DMS153 (cell line): ENCODE measurements around the gene MEOX2.

Source experiments
- DNase-seq: peaks from one replicate; lab custom pipeline; 2025; lab: John Stamatoyannopoulos, UW

MEOX2 gene

DNA sequence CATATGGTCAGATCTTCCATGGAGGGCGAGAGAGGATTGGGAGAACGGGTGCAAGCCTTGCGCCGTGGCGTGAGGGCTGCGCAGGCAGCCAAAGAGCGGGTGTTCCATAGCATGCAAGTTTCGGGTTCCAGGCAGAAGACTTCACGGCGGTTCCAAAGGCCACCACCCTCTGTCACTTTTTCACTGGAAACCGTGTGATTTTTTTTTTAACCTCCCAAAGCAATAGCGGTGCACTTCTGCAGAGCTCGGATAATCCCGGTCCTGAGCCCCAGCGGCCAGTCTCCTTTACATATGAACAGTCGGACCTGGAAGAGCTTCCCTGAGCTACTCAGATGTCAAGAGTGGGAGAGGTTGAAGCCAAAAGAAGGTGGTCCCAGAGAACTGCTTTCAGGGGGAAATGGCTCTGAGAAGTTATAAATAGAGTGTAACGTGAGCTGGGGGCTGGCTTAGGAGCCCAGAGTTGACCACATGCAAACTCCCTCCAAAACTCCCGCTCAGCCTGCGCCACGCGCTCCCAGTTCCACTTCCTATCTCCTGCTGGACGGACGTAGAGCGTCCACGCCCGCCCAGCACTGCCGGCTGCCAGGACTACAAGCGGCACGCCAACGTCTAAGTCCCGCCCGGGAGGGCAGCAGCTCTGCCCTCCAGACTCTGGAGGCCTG lies at the start of gene MEOX2:
Gene MEOX2, minus strand, starts transcription at position 389 of the 662 bp plus-strand sequence. Its CDS starts 281 bp downstream, at position 108.
- DNase-seq: no peak

DNA sequence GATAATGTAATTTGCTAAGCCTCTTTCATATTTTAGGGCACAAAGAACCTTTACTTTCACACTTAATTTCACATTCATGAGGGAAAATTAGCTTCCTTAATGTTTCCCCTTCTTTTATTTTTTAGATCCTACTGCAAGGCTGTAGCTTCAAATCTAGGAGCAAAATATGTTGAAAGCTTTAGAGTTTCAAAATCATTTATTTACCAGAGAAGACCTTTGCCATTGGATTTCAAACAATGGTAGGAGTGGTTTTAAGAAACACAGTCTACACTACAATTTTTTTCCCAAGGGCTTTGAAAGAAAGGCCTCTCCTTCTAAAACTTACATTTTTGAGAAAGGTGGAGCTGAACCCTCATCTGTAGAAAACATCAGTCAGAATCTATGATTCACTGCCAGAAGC lies 43.3 kb upstream of the MEOX2 start:
- no peak for DNase-seq

DNA sequence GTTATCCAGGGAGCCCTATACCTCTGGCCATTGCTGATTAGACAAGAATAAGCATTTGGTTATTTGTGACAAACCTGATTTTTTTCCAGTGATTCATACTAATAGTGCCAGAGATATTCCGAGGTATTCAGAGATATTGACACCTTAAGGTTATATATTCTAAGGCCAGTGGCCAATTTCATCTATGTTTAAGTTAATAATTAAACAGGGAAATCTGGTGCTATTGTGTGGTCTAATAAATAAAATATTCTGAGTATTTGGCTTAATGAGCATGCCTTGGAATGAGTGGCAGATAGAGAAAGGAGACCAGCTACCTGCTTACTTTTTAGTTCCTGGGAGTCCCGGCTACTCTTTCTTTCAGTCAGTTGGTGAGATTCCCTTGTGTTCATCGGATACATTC lies 38.6 kb upstream of the MEOX2 start:
- DNase-seq: no peak

DNA sequence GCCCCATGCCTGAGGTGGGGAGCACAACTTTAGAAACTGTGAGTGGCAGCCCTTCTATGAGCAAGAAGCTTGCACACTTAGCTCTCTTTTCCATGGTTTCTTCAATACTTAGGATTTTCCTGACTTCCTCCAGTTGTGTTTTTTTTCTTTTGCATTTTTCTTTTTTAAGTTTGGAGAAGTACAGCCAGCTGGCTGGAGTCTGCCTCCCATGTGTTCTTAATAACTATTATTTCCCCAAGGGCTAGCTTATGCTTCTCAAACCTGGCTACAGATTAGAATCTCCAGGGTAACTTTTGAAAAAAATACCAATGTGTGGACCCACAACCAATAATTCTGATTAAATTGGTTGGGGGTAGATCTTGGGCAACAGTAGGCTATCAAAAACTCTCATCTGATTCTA lies 37.4 kb upstream of the MEOX2 start:
- DNase-seq: no peak

DNA sequence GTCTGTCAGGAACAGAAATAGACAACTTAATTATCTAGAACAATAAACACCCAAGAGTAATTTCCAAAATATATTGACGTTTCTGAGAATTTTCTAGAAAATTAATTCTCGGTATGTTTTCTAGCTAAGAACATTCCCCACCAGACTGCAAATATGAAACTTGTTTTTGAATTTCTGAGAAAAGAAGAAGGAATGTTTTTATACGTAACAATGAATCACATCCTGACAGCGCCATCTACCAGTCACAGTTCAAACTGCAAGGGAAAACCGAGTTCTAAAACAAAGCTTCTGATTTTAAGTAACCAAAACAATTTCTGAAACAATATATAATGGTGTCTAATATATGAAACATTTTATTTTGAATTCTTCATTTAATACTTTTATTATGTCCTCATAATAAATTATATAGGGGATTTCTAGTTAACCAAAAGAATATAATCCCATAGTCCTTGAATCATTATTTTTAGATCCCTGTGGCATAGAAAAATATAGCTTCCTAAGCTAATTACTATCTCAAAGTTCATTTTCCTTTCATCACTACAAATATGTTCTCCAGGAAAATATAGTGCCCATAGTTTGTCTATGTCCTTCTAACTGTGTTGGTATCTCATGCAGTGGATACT lies 34.5 kb upstream of the MEOX2 start:
- peak; percentile 14 for DNase-seq

DNA sequence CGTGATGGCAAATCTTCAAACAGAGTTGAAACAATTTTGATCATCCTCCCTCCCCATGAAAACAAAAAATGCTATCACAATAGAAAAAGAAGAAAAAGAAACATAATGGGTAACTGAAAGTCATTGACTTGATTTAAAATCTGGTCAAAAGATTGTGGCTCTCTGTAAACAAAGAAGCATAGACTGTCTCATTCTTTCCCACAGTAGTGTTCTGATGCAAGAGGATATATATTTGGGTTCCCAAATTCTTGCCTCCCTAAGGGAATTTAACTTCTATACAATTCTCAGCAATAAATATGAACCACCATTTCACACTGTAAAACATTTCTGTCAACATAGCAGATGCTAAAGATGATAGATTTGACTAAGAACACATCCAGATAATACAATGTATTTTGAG lies 32.8 kb upstream of the MEOX2 start:
- DNase-seq: no peak

DNA sequence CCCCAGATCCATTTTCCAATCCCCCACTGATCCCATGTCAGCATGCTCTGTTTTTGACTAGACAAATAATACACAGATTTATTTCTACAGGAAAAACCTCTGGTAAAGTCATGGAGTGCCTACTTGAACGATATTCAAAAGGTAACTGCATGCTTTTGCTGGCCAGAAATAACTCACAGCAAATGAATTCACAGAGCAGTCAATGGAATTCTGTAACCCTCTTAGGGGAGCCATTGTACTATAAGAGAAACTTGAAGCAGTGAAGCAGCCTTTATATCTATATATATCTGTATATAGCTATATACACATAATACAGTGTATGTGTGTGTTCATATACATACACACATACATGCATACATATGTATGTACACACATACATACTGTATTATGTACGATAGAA lies 29.0 kb upstream of the MEOX2 start:
- DNase-seq: no peak

DNA sequence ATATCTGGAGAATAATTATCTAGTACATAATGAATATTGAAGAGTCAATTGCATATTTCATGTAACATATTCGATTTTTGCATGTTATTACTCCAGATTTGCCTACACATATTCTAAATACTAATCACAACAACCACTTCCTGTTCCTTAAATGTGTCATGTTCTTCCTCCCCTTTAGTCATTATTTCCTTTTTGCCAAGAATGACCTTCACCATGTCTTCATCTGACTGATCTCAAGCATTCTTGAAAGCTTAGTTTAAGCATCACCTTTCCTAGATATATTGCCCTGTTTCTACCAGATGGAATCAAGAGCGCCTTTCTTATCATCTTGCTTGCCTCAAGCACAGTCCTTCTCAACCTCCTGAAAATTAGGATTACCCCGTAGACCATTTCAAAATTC lies 23.5 kb upstream of the MEOX2 start:
- no peak for DNase-seq

DNA sequence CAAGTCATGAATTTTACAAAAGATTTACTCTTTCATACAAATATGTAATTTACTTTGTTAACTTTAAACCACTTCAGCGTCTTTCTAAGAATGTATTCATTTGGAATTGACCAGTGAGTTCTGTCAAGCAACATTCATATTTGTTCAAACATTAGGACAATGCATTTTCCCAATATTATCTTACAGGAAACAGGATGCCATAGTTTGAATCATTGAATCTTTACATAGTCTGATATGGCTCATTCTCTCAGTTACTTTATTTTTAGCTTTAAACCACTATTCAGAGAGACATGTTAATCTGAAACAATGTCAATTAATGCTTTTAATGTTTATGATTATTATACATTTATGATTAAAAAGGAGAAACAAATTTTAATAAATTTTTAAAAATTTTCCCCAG lies 21.1 kb upstream of the MEOX2 start:
- no peak for DNase-seq

DNA sequence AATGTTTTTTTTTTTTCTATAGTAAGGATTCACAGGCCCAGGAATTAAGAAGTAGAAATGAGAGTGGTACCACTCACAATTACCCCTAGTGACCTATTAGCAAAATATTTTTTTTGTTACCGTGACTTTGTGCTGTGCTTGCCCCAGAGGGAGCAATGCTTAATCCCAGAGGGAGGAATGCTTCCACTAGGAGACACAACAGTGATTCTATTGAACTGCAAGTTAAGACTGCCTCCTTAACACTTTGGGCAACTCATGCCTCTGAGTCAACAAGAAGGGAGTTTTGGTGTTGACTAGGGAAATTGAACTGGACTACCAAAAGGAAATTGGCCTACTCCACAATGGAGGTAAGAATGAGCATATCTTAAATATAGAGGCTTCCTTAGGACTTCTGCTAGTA lies 17.2 kb upstream of the MEOX2 start:
- no peak for DNase-seq

DNA sequence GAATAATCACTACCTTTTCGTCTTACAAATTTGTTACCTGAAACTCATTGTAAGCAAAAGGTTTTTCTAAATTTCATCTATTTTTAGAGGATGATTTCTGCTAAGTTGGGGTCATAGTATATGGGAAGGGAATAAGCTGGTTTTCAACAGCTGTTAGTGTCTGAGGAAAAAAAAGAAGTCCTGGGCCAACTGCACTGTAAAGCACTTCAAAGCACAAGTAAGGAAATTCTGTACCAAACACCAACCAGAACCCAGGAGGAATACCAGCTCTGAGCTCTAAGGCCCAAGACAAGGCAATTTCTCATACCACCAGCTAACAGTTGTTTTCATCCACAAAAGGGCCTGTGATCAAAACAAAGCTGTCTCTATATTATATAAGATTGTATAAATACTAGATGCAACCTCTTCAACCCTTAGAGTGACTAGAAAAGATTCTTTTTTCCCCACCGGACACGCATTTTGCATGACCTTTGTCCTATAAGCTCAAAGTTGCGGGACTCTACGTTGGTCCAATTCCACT lies 6.1 kb upstream of the MEOX2 start:
- no peak for DNase-seq

DNA sequence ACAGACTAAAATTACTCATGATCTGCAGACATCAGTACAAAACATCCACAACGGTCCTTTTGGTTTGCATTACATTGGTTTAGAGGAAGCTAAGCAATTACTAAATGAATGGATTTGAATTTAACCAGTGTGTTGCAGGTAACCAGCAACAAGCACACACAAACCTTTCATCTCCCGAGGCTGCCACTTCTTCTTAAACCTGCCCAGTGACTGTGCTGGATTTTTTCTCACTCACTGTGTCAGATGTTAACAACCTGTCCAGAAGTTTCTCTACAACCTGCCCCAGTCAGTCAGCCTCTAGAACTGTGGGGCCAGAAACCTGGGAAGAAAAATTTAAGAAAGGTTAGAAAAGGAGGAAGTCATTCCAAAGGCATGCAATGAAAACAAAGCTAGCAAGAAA lies 2.4 kb upstream of the MEOX2 start:
- no peak for DNase-seq

DNA sequence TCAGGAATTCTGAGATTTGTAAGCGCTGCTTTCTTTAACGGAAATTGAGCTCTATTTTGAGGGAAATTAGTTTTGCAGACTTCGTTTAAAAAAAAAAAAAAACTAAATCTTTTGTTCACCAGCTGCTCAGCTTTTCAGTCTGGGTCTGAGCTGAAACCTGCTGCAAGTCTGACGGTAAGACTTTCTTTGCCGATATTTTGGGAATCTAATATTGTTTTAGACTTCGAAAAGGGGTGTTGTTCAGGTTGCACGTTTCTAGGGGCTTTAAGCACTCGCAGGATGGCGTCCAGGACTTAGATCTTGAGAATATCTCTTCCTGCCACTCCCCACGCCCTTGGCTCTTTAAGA lies 1.8 kb upstream of the MEOX2 start:
- DNase-seq: no peak

DNA sequence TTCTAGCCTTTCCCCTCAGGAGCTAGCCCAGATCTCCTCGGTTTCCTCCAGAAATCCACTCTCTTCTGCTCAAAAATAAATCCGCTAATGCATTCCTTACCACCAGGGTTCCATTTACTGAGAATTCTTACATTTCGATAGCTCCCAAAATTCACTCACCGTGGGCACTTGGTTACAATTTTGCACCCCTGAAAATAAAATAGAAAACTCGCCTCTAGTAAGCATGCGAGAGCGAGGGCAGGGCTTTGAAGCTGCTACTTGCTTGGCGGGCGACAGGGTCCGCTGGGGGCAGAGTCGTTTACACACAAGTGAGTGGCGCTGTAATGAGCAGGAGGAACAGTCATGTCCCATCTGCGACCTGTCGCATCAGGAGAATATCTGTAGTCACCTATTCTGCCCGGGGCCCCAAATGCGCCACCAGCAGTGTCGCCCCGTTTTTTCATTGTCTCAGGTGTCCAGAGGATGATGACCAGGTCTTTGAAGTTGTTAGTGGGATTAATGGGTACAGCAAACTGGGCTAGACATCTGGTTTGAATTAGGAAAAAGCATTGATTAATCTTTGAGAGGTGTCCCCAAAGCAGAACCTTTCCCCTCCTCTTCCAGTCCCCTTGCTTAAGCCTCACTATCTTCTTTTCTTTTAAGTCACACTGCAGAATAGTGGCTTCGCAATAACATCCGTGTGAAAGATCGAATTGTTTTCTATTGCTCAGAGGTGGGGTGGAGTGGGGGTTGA lies 1.2 kb upstream of the MEOX2 start:
- no peak for DNase-seq

DNA sequence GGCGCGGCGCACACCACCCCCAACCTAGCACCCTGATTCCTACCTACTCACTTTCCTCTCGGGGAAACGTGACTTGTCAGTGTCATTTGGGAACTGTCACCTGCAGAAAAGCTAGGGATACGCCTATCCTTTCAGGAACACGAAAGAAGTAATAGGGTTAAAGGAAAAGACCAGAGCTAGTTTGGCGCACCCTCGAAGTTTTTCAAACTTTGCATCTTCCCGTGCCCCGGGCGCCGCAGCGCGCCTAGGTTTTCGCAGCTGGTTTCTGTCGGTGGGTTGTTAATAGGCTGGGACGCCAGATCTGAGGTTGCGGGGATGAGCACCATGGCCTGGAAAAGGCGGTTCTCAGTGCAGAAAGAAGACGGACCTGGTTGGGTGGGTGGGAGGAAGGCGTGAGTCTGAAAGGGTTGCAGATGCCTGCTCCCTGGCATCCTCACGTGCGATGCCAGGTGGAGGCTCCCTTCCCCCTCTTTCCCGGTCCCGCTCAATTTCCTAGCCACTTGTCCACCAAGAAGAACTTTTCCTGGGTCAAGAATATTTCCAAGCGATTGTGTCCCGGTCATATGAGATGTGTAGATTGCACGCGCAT lies 568 bp upstream of the MEOX2 start:
- no peak for DNase-seq

DNA sequence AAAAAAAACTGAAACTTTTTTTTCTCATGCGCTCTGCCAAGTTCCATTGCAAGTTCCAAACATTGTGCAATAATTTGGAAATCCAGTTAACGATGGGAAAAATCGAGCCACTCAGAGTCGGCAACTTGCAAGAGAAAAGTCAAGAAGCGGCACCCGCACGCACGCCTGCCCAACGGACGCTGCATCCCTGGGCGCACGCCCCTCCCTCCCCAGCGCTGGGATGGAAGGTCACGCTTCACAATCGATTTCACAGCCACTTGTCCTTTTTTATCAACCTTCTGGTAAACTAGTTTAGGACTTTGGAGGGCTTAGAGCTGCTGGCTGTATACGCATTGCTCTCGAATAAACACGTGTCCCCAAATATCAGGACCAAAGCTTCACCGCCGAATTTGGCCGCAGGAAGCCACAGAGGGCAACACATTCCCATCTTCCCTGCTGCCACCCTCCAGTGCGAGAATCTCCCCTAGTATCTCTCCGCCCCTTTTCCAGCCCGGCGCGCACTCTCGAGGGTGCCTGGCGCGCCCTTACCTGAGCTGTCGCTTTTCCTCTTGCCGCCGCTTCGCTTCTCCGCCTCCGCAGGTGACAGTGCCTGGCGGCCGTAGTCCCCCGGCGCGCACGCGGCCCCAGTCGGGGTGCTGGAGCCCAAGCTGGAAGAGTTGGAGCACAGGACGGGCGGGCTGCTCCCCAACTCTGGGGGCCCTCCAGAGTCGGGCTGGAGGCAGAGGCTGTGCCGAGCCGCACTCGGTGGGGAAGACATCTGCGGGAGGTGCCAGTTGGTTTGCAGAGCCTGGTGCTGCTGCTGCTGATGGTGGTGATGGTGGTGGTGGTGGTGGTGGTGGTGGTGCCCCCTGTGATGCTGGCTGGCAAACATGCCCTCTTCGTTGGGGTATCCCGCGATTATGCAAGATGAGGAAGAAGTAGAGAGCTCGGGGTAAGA lies 857 bp downstream of the MEOX2 start:
- DNase-seq: no peak

DNA sequence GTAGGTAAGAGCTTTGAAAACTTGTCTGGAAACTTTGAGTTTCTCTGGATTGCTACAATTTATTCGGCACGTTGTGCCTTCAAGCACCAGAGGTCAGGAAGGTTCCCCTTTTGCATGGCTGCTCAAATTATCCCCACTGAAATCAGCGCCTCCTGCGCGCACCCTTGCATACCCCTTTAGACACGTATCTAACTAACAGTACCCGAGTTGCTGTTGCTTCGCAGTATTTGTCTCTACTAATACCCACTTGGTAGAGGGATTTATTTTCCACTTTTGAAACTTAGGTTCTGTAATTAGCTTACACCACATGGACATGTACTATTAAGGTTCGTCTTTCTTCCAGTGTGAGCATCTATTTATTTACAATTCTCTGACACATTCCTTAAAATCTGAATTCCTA lies 1.6 kb downstream of the MEOX2 start:
- no peak for DNase-seq

DNA sequence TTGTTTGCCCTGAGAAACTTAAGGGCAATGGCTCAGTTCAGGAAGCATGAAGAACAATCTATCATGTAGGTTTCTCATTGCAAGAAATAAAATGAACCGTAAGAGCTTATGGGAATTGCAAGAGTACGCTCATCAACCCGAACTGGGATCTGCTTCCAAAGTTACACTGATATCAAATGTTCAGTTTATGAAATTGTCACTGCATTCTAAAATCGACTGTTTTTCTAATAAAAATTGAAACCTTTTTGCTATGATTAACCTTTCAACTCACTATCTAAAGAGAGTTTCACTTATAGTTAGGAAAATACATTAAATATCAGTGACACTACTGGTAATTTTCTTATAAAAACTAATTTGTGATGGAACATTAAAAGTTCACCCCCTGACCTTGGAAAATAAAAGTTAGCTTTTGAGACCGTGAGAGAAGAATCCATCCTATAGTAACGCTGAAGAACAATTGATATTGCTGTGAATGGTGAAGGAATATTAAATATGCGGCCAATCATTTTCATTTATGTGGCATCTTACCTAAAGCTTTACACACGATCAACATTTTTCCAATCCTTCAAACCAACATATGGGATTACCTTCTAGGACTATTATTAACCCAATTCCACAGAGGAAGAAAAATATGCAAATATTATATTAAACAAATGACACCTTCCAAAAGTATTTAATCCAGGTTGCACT lies 2.2 kb downstream of the MEOX2 start:
- DNase-seq: no peak

DNA sequence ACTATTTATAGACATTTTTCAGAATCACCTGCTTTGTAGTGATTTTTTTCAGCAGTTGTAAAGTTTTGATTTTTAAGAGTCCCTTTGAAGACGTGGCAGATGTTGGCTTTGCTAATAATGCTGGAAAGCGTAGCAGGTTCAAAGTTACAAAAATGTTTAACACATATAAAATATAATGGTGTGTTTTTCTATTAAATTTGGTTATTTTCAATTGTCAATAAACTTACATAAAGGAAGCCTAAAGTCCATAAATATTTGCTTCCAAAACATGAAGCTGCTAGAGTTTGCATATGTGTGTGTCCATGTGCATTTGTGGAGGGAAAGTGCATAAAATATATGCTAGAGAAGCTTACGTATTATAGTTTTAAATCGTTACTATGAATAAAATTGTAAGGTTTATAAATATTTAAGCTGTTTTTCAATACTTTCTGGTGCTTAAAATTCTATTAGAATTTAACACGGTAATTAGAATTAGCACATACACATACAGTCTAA lies 3.7 kb downstream of the MEOX2 start:
- no peak for DNase-seq

DNA sequence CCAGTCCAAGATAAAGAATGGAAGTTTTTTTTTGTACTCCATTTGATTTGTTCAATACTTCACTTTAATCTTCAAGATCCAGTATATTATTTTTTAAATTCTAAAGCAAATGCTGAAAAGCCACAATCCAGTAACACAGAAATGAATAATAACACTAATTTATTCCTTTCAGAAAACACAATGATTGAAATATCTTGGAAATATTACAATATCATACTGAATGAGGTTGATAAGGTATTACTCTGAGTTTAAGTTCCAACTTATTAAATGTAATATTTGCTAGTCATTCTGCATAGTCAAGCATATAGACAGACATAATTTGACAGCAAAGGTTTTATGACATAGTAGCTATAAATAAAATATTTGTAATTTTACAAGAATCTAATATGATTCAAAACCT lies 4.4 kb downstream of the MEOX2 start:
- DNase-seq: no peak

DNA sequence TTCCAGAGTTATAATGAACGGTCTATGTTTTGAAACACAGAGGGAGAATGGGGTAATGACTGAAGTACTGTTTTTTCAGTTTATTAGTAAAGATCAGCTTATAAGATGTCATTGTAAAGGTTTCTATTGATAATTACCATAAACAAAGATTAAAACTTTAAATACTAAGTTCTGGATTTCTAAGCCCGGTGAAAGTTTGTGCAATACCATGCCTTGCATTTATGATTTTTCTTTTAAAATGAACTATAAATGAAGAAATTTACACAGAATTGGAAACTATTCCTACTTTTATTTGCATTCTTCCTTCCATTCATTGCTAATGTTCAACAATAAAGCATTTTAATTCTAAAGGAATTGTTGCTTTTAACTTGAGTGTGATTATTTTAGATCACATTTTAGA lies 4.9 kb downstream of the MEOX2 start:
- DNase-seq: no peak
